Breast epithelium (tissue), 4 donors: Measurements from ENCODE around the gene MAST4. TPM values are rescaled to one million over a fixed set of nuclear protein-coding genes. Genes with fewer than 3 reads are reported as not detected.

ENCODE experiments used
- DNase-seq, 2 donors: peaks; one replicate each; pipeline ENCODE4 v3.0.0-alpha.2; 2019; ENCODE audit warnings: low spot score in 2 of 2
- H3K27ac ChIP-seq, 2 donors: fragments of 200-600 bp; sonication (generic) in 1 of 2; one replicate each; pipeline ENCODE4 v1.5.1; 2016 to 2019; ENCODE audit warnings: mild to moderate bottlenecking in 1 of 2
- H3K27me3 ChIP-seq, 2 donors: fragments of 200-600 bp; sonication (generic) in 1 of 2; one replicate each; pipeline versions ENCODE4 v1.5.1 to v1.6.0; 2017 to 2019; ENCODE audit warnings: control low read depth in 1 of 2, mild to moderate bottlenecking in 1 of 2
- H3K36me3 ChIP-seq: fragments of 200-600 bp; one replicate; pipeline ENCODE4 v1.5.1; 2019
- H3K4me1 ChIP-seq, 2 donors: fragments of 200-600 bp; sonication (generic); one replicate each; pipeline ENCODE4 v1.5.1; 2016 to 2019; ENCODE audit warnings: control low read depth in 1 of 2
- H3K4me3 ChIP-seq, 3 donors: fragments of 200-600 bp; sonication (generic); 1 replicate in 2 of 3; 2 replicates in 1 of 3; pipeline ENCODE4 v1.5.1; 2016 to 2019; ENCODE audit warnings: mild to moderate bottlenecking in 3 of 3, moderate library complexity in 2 of 3
- H3K9me3 ChIP-seq, 2 donors: fragments of 200-600 bp; sonication (generic) in 1 of 2; one replicate each; pipeline ENCODE4 v1.5.1; 2016 to 2019; ENCODE audit warnings: control low read depth in 1 of 2
- CTCF ChIP-seq, 3 donors: fragments of 450-650 bp; IDR thresholded peaks; one replicate each; pipeline ENCODE4 v1.5.1; 2016 to 2017; ENCODE audit warnings: antibody characterized with exemption in 3 of 3, mild to moderate bottlenecking in 3 of 3, moderate library complexity in 3 of 3
- POLR2A ChIP-seq: fragments of 450-650 bp; IDR thresholded peaks from one replicate; pipeline ENCODE4 v1.6.1; 2016; ENCODE audit warnings: antibody characterized with exemption, mild to moderate bottlenecking, moderate library complexity
- POLR2AphosphoS5 ChIP-seq, 3 donors: sonication (generic); formaldehyde crosslinking; IDR thresholded peaks; one replicate each; pipeline ENCODE4 v1.6.1; 2017; ENCODE audit warnings: antibody characterized with exemption in 3 of 3
- intact Hi-C: fragments of 100-400 bp; cut with DNase I; formaldehyde crosslinking; loops from one replicate; pipeline ENCODE4 v1.15.1; 2023; ENCODE audit warnings: low total_unique reads
- total RNA-seq, 3 donors: library from RNA; depleted of rRNA; stranded (reverse); fragments of >200 nt; gene quantifications; one replicate each; pipeline ENCODE4 v1.1.0, GENCODE V29; 2016

The MAST4 gene
- total RNA-seq, 3 donors from 2014 or later: 28.0 to 61.5 (median 50.1) TPM

GRCh38 chr5:66642538-66642937, 46.3 kb downstream of the MAST4 start:
- Histone ChIP-seq H3K4me3 (no peak overlapping the region), H3K36me3 (no peaks in the 10 kb centered on the region), H3K9me3 (no peaks in the 10 kb centered on the region), H3K27me3 (no peaks in the 10 kb centered on the region), H3K4me1 (no peaks in the 10 kb centered on the region), H3K27ac (no peak overlapping the region)
- TF ChIP-seq CTCF (IDR thresholded peaks at IDR 0.05) (no peak), POLR2AphosphoS5 (IDR thresholded peaks at IDR 0.05) (no peak), POLR2A (no peak)
- intact Hi-C loops: no loop called here
- no peak for DNase-seq

GRCh38 chr5:66643387-66643786, 47.2 kb downstream of the MAST4 start:
- no peak overlapping the region for H3K27ac ChIP-seq

GRCh38 chr5:66644111-66644510, 47.9 kb downstream of the MAST4 start:
- TF ChIP-seq POLR2AphosphoS5 (IDR thresholded peaks at IDR 0.05): no peak
- no peak for TF ChIP-seq CTCF (IDR thresholded peaks at IDR 0.05)
- no peak overlapping the region for H3K27ac ChIP-seq

More at GRCh38 chr5:66643387-66643786, 47.2 kb downstream of the MAST4 start:
- DNase-seq: no peak
- no peaks in the 10 kb centered on the region for H3K9me3 ChIP-seq
- intact Hi-C loops: no loop called here
- no peak overlapping the region for H3K4me3 ChIP-seq
- no peaks in the 10 kb centered on the region for H3K27me3 ChIP-seq
- no peaks in the 10 kb centered on the region for H3K36me3 ChIP-seq
- H3K4me1 ChIP-seq: no peaks in the 10 kb centered on the region
- TF ChIP-seq CTCF (IDR thresholded peaks at IDR 0.05) (no peak), POLR2A (no peak), POLR2AphosphoS5 (IDR thresholded peaks at IDR 0.05) (no peak)

GRCh38 chr5:66645039-66645438, 48.8 kb downstream of the MAST4 start:
- intact Hi-C loops: no loop called here
- no peaks in the 10 kb centered on the region for H3K4me1 ChIP-seq
- H3K9me3 ChIP-seq: no peaks in the 10 kb centered on the region

More at GRCh38 chr5:66644111-66644510, 47.9 kb downstream of the MAST4 start:
- no peaks in the 10 kb centered on the region for H3K27me3 ChIP-seq
- no peaks in the 10 kb centered on the region for H3K36me3 ChIP-seq
- intact Hi-C loops: no loop called here
- no peak for DNase-seq
- no peaks in the 10 kb centered on the region for H3K9me3 ChIP-seq
- no peaks in the 10 kb centered on the region for H3K4me1 ChIP-seq
- H3K4me3 ChIP-seq: no peak overlapping the region

GRCh38 chr5:66646570-66646969, 50.4 kb downstream of the MAST4 start:
- Histone ChIP-seq H3K27me3 (no peaks in the 10 kb centered on the region), H3K9me3 (no peaks in the 10 kb centered on the region), H3K36me3 (no peaks in the 10 kb centered on the region), H3K27ac (no peak overlapping the region), H3K4me1 (no peaks in the 10 kb centered on the region), H3K4me3 (no peak overlapping the region)
- TF ChIP-seq POLR2AphosphoS5 (IDR thresholded peaks at IDR 0.05): no peak
- TF ChIP-seq CTCF (IDR thresholded peaks at IDR 0.05): no peak
- TF ChIP-seq POLR2A: no peak
- DNase-seq: no peak
- intact Hi-C loops: no loop called here

More at GRCh38 chr5:66645039-66645438, 48.8 kb downstream of the MAST4 start:
- Histone ChIP-seq H3K27ac (no peak overlapping the region), H3K36me3 (no peaks in the 10 kb centered on the region), H3K27me3 (no peaks in the 10 kb centered on the region), H3K4me3 (no peak overlapping the region)
- DNase-seq: no peak
- TF ChIP-seq CTCF (IDR thresholded peaks at IDR 0.05): no peak
- no peak for TF ChIP-seq POLR2A
- no peak for TF ChIP-seq POLR2AphosphoS5 (IDR thresholded peaks at IDR 0.05)
